HG03196 (cell line): Measurements from ENCODE around the gene LRRC27.

Experiments
- ATAC-seq: cut with Tn5 transposase; IDR thresholded peaks from one replicate; pipeline ENCODE4 v1.9.1; 2021; ENCODE audit not compliant: unreplicated experiment

The LRRC27 gene

GRCh38 chr10:132355297-132355696 is 23.3 kb downstream of the LRRC27 start:
- ATAC-seq = no peak

GRCh38 chr10:132355754-132356153 is 23.8 kb downstream of the LRRC27 start:
- ATAC-seq = no peak

- ATAC-seq = no peak
These were observed 24.7 kb downstream of the LRRC27 start for GRCh38 chr10:132356621-132357195.

GRCh38 chr10:132357286-132358058 is 25.5 kb downstream of the LRRC27 start:
- ATAC-seq = no peak

- no peak for ATAC-seq
These were observed 27.5 kb downstream of the LRRC27 start for GRCh38 chr10:132359305-132360040.

- ATAC-seq = no peak
These were observed 28.9 kb downstream of the LRRC27 start for GRCh38 chr10:132360766-132361447.

GRCh38 chr10:132361581-132362101 is 29.6 kb downstream of the LRRC27 start:
- no peak for ATAC-seq

- ATAC-seq = no peak
These were observed 30.2 kb downstream of the LRRC27 start for GRCh38 chr10:132362151-132362611.

- ATAC-seq = no peak
These were observed 31.4 kb downstream of the LRRC27 start for GRCh38 chr10:132363376-132363775.

- no peak for ATAC-seq
These were observed 32.1 kb downstream of the LRRC27 start for GRCh38 chr10:132363921-132364593.

GRCh38 chr10:132364594-132364970 is 32.6 kb downstream of the LRRC27 start:
- no peak for ATAC-seq

- ATAC-seq = no peak
These were observed 33.1 kb downstream of the LRRC27 start for GRCh38 chr10:132365102-132365501.

- no peak for ATAC-seq
These were observed 34.0 kb downstream of the LRRC27 start for GRCh38 chr10:132366006-132366405.

GRCh38 chr10:132366499-132366898 is 34.5 kb downstream of the LRRC27 start:
- no peak for ATAC-seq

GRCh38 chr10:132368391-132368790 is 36.4 kb downstream of the LRRC27 start:
- no peak for ATAC-seq

- ATAC-seq = no peak
These were observed 37.1 kb downstream of the LRRC27 start for GRCh38 chr10:132368881-132369635.

GRCh38 chr10:132369636-132370185 is 37.7 kb downstream of the LRRC27 start:
- ATAC-seq = no peak

- ATAC-seq = no peak
These were observed 38.7 kb downstream of the LRRC27 start for GRCh38 chr10:132370426-132371340.
